HG02973 (cell line): ENCODE results near the gene CYP2A6.
A peak's percentile ranks its signal among the peaks of the same experiment; 100 is the strongest.
"Not testable (repeated sequence)": the region's sequence is repeated elsewhere in the genome, so short reads cannot be mapped to it uniquely, and the experiment has no call there.

Experiments
- ATAC-seq: cut with Tn5 transposase; IDR thresholded peaks from one replicate; pipeline ENCODE4 v1.9.1; 2021; ENCODE audit warnings: moderate library complexity; ENCODE audit not compliant: unreplicated experiment

The CYP2A6 gene

GRCh38 chr19:40819479-40820234, 30.6 kb downstream of the CYP2A6 start:
- not testable (repeated sequence) for ATAC-seq

- peak; percentile 69 for ATAC-seq
Measured at GRCh38 chr19:40818480-40819399, 31.5 kb downstream of the CYP2A6 start.

- ATAC-seq, result no peak
Measured at GRCh38 chr19:40815223-40815622, 35.0 kb downstream of the CYP2A6 start.

GRCh38 chr19:40813182-40813581, 37.1 kb downstream of the CYP2A6 start:
- ATAC-seq, result no peak

- ATAC-seq, result not testable (repeated sequence)
Measured at GRCh38 chr19:40812571-40812970, 37.7 kb downstream of the CYP2A6 start.

- ATAC-seq, result no peak
Measured at GRCh38 chr19:40811478-40812341, 38.5 kb downstream of the CYP2A6 start.

GRCh38 chr19:40810649-40811408, 39.4 kb downstream of the CYP2A6 start:
- ATAC-seq, result peak; percentile 60

GRCh38 chr19:40810160-40810559, 40.1 kb downstream of the CYP2A6 start:
- ATAC-seq, result no peak

- ATAC-seq, result no peak
Measured at GRCh38 chr19:40809358-40810086, 40.7 kb downstream of the CYP2A6 start.

- ATAC-seq, result no peak
Measured at GRCh38 chr19:40808497-40808896, 41.8 kb downstream of the CYP2A6 start.

- ATAC-seq, result no peak
Measured at GRCh38 chr19:40808021-40808325, 42.3 kb downstream of the CYP2A6 start.

GRCh38 chr19:40807147-40808020, 42.9 kb downstream of the CYP2A6 start:
- no peak for ATAC-seq

- no peak for ATAC-seq
Measured at GRCh38 chr19:40806423-40807146, 43.7 kb downstream of the CYP2A6 start.

GRCh38 chr19:40805258-40805868, 44.9 kb downstream of the CYP2A6 start:
- ATAC-seq, result no peak

GRCh38 chr19:40804783-40805242, 45.4 kb downstream of the CYP2A6 start:
- ATAC-seq, result no peak

GRCh38 chr19:40803857-40804782, 46.1 kb downstream of the CYP2A6 start:
- ATAC-seq, result no peak
